ENCODE measurements around the gene STK4.

Gene STK4

GRCh38 chr20:45082468-45082867 is 116.2 kb downstream of the STK4 start:
- no peak for FAIRE-seq
- DNase-seq (ENCODE audit: low spot score), result no peak

- FAIRE-seq, result no peak
- no peak for DNase-seq (ENCODE audit: low spot score)
These were observed 116.8 kb downstream of the STK4 start for GRCh38 chr20:45083127-45083526.

GRCh38 chr20:45085289-45085688 is 119.0 kb downstream of the STK4 start:
- no peak for DNase-seq (ENCODE audit: low spot score)
- no peak for FAIRE-seq

- no peak for FAIRE-seq
These were observed 119.6 kb downstream of the STK4 start for GRCh38 chr20:45085867-45086266.

GRCh38 chr20:45087097-45087790 is 120.9 kb downstream of the STK4 start:
- FAIRE-seq (no peak), DNase-seq (ENCODE audit: low spot score) (no peak)

More at GRCh38 chr20:45085867-45086266, 119.6 kb downstream of the STK4 start:
- DNase-seq (ENCODE audit: low spot score), result no peak

GRCh38 chr20:45087814-45088213 is 121.5 kb downstream of the STK4 start:
- FAIRE-seq (no peak), DNase-seq (ENCODE audit: low spot score) (no peak)

- DNase-seq (ENCODE audit: low spot score) (no peak), FAIRE-seq (no peak)
These were observed 121.9 kb downstream of the STK4 start for GRCh38 chr20:45088247-45088646.

GRCh38 chr20:45090481-45090880 is 124.2 kb downstream of the STK4 start:
- no peak for FAIRE-seq
- DNase-seq (ENCODE audit: low spot score), result no peak

- DNase-seq (ENCODE audit: low spot score) (no peak), FAIRE-seq (no peak)
These were observed 125.1 kb downstream of the STK4 start for GRCh38 chr20:45091366-45091765.

GRCh38 chr20:45092898-45093297 is 126.6 kb downstream of the STK4 start:
- no peak for FAIRE-seq
- no peak for DNase-seq (ENCODE audit: low spot score)

GRCh38 chr20:45094201-45094600 is 127.9 kb downstream of the STK4 start:
- DNase-seq (ENCODE audit: low spot score), result no peak
- no peak for FAIRE-seq

GRCh38 chr20:45094864-45095574 is 128.7 kb downstream of the STK4 start:
- FAIRE-seq (no peak), DNase-seq (ENCODE audit: low spot score) (no peak)

GRCh38 chr20:45095805-45096238 is 129.5 kb downstream of the STK4 start:
- DNase-seq (ENCODE audit: low spot score) (peak; percentile 42), FAIRE-seq (no peak)

- no peak for FAIRE-seq
- no peak for DNase-seq (ENCODE audit: low spot score)
These were observed 130.5 kb downstream of the STK4 start for GRCh38 chr20:45096781-45097180.

GRCh38 chr20:45097485-45098102 is 131.3 kb downstream of the STK4 start:
- DNase-seq (ENCODE audit: low spot score), result no peak
- no peak for FAIRE-seq

- no peak for DNase-seq (ENCODE audit: low spot score)
- no peak for FAIRE-seq
These were observed 131.9 kb downstream of the STK4 start for GRCh38 chr20:45098103-45098773.

- DNase-seq (ENCODE audit: low spot score) (no peak), FAIRE-seq (no peak)
These were observed 134.4 kb downstream of the STK4 start, which contains the start of gene KCNS1 for GRCh38 chr20:45100563-45101245. TSS of gene KCNS1 (minus strand) at chr20:45101127. CDS start at chr20:45099236, 1,891 bp downstream.

GRCh38 chr20:45101333-45101850 is 135.1 kb downstream of the STK4 start:
- FAIRE-seq (no peak), DNase-seq (ENCODE audit: low spot score) (no peak)

- FAIRE-seq, result no peak
These were observed 136.8 kb downstream of the STK4 start for GRCh38 chr20:45103072-45103471.

GRCh38 chr20:45104786-45105185 is 138.5 kb downstream of the STK4 start:
- FAIRE-seq (peak; percentile 95), DNase-seq (ENCODE audit: low spot score) (peak; percentile 97)

More at GRCh38 chr20:45103072-45103471, 136.8 kb downstream of the STK4 start:
- no peak for DNase-seq (ENCODE audit: low spot score)

GRCh38 chr20:45105317-45105716 is 139.0 kb downstream of the STK4 start:
- DNase-seq (ENCODE audit: low spot score) (peak; percentile 33), FAIRE-seq (no peak)
